Measurements from ENCODE around the gene BAZ1A.
"Not testable (repeated sequence)": the region's sequence is repeated elsewhere in the genome, so short reads cannot be mapped to it uniquely, and the experiment has no call there.

BAZ1A gene

GRCh38 chr14:34857689-34858449 is 17.3 kb downstream of the BAZ1A start:
- DNase-seq, result no peak

- no peak for DNase-seq
These were observed 22.1 kb downstream of the BAZ1A start for GRCh38 chr14:34853041-34853440.

DNA sequence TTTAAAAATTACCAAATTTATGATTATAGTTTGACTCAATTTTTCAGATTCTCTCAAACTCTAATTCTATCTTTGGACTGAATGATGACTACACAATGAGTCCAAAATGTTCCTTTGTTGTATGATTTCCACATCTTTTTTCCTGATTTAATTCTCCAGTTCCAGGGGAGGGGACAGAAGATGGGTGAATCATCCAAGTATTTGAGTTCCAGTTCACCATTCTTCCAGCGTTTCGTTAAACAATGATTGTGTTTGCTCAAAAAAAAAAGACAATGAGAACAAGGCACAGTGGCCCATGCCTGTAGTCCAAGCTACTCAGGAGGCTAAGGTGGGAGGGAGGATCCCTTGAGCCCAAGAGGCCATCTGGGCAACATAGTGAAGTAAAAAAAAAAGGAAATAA is 23.8 kb downstream of the BAZ1A start:
- DNase-seq, result no peak

DNA sequence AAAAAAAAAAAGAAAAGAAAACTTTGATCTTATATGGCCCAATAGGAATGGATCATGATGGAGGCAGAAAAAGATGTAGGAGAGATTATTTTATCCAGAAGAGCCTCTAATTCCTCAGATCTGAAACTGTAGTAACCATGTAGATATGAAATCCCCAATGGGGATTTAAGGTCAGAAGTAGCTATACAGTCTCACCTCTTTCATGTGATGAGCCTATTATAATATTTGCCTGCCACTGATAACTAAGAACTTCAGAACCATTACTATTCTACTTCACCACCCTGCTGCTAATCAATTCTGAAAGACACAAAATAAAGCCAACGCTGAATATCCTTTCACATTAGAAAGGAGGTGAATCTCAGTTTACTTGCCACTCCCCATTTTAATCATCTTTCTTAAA is 29.3 kb downstream of the BAZ1A start:
- no peak for DNase-seq

DNA sequence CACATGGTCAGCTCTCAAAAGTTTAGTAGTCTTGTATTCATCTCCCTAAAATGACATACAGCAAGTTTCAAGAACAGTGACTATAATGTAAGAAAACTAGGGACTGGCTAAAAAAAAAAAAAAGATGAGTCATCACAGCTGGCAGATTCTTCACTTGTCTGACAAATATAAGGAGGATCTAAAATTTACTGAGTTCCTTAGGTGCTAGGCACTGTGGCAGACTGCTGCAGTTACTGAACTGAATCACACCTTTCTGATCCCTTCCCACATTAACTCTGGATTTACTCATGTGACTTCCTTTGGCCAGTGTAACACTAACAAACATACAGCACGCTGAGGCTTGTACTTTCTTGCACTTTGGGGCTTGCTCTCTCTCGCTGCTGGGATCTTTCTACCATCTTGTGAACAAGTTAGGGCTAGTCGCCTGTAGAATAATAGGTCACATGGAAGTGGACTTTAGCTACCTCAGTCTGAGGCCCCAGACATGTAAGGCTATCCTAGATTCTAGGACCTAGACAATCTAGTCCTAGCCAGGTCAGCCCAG is 32.1 kb downstream of the BAZ1A start:
- no peak for DNase-seq

- DNase-seq, result no peak
These were observed 37.3 kb downstream of the BAZ1A start for GRCh38 chr14:34837801-34838322.

DNA sequence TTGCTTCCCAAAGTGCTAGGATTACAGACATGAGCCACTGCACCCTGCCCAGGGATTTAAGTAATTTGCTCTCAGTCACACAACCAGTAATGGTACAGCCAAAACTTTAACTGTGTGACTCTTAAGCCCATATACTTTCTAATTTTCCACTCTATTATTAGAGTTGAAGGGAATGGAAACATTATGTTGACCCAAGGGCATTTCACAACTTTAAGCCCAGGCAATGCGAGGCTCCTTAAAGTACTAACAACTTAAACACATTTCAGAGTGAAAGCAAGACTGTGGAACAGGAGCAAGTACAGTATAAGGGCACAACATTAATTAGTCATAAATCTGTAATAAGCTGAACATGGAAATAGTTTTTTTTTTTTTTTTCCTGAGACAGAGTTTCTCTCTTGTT is 39.8 kb downstream of the BAZ1A start:
- DNase-seq, result no peak

DNA sequence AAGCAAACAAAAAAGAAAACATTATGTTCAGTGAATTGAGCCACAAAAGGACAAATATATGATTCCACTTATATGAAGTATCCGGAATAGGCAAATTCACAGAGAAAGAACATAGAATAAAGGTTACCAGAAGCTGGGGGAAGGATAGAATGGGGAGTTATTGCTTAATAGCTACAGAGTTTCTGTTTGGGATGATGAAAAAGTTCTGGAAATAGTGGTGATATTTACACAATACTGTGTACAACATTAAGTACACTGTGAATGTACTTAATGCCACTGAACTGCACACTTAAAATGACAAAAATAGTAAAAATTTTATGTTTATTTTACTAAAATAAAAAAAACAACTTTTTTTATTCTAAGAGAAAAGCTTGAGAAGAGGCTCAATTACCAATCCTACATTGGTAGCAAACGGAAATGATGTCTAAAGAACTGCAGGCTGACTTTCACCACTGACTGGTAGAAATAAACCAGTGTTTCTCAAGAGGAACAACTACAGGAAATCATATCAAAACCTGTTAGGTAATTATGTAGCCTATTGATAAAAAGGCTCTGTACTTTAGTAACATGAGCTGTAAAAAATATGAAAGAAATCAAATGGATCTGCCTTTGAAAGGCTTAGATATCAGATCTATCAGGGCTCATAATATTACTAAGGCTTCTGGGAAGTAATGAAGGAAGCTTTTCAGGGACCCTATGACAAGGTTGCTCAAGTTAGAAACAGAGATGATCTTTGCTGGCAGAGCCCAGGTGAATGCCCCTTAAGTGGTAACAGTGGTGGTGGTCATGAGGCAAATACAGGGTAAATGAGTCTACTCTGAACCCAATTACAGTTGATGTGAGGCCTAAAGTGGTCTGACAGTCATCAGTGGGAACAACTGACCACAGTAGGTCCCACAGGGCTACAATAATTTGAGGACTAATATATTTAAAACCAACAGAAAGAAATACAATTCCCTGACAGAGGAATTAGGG is 41.3 kb downstream of the BAZ1A start:
- DNase-seq, result no peak

GRCh38 chr14:34826661-34827060 is 48.5 kb downstream of the BAZ1A start:
- DNase-seq, result no peak

DNA sequence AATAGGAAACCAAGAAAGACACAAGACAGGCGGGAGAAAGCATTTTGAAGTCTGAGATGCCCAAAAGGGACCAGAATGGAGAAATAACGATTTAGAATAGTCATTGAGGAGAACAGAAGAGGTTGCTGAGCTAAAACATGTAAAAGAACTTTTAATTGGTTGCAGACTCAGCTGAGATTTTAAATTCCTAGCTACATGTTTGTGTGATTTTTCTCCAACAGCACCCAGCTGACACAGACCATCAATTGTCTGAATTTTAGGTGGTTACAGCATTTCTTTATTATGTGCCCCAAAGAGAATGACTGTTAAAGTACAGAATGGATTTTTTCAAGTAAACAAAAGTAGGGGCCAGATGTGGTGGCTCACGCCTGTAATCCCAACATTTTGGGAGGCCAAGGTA is 50.3 kb downstream of the BAZ1A start:
- no peak for DNase-seq

DNA sequence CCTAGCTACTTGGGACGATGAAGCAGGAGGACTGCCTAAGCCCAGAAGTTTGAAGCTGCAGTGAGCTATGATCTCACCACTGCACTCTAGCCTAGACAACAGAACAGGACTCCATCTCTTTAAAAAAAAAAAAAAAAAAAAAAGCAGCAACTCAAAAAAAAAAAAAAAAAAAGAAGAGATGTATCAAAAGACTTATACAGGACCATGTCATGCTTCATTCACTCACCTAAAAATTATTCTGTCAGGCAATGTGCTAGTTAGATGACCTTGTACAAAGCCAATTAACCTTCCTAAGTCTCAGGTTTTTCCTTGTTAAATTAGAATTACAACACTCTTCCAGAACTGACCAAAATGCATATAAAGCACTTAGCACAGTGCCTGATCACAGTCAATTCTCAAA is 50.9 kb downstream of the BAZ1A start:
- DNase-seq, result no peak

DNA sequence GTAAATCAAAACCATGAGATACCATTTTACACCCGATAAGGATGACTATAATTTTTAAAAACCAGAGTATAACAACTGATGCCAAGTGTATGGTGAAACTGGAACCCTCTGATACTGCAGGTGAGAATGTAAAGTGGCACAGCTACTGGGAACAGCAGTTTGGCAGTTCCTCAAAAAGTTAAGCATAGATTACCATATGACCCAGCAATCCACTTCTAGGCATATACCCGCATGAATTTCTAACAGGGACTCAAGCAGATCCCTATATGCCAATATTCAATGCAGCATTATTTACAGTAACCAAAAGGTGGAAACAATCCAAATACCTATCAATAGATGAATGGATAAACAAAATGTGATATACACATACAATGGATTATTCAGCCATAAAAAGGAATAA is 57.4 kb downstream of the BAZ1A start:
- no peak for DNase-seq

- no peak for DNase-seq
These were observed 65.1 kb downstream of the BAZ1A start for GRCh38 chr14:34810028-34810427.

GRCh38 chr14:34806257-34806656 is 68.9 kb downstream of the BAZ1A start:
- DNase-seq, result no peak

DNA sequence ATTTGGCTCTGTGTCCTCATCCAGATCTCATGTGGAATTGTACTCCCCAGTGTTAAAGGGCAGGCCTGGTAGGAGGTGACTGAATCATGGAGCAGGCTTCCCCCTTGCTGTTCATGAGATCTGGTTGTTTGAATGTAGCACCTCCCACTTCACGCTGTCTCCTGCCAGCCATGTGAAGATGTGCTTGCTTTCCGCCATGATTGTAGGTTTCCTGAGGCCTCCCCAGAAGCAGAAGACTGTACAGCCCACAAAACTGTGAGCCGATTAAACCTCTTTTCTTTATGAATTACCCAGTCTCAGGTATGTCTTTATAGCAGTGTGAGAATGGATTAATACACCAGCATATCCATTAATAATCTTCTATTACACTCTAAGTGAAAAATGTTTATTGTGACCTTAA is 70.2 kb downstream of the BAZ1A start:
- DNase-seq, result no peak

DNA sequence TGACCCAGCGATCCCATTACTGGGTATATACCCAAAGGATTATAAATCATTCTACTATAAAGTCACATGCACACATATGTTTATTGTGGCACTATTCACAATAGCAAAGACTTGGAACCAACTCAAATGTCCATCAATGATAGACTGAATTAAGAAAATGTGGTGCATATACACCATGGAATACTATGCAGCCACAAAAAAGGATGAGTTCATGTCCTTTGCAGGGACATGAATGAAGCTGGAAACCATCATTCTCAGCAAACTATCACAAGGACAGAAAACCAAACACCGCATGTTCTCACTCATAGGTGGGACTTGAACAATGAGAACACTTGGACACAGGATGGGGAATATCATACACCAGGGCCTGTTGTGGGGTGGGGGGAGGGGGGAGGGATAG is 76.3 kb downstream of the BAZ1A start:
- DNase-seq, result not testable (repeated sequence)

DNA sequence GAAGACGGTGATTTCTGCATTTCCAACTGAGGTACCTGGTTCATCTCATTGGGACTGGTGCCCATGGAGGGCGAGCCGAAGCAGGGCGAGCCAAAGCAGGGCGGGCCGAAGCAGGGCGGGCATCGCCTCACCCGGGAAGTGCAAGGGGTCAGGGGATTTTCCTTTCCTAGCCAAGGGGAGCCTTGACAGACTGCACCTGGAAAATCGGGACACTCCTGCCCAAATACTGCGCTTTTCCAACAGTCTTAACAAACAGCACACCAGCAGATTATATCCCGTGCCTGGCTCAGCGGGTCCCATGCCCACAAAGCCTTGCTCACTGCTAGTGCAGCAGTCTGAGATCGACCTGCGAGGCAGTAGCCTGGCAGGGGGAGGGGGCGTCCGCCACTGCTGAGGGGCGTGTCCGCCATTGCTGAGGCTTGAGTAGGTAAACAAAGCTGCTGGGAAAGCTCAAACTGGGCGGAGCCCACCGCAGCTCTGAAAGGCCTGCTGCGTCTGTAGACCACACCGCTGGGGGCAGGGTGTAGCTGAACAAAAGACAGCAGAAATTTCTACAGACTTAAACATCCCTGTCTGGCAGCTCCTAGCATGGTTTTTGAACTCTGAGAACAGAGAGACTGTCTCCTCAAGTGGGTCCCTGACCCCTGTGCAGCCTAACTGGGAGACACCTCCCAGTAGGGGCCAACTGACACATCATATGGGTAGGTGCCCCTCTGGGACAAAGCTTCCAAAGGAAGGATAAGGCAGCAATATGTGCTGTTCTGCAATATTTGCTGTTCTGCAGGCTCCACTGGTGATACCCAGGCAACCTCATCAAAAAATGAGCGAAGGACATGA is 77.2 kb downstream of the BAZ1A start:
- no peak for DNase-seq

GRCh38 chr14:34796902-34797301 is 78.3 kb downstream of the BAZ1A start:
- no peak for DNase-seq

GRCh38 chr14:34794941-34795340 is 80.2 kb downstream of the BAZ1A start:
- DNase-seq, result no peak

DNA sequence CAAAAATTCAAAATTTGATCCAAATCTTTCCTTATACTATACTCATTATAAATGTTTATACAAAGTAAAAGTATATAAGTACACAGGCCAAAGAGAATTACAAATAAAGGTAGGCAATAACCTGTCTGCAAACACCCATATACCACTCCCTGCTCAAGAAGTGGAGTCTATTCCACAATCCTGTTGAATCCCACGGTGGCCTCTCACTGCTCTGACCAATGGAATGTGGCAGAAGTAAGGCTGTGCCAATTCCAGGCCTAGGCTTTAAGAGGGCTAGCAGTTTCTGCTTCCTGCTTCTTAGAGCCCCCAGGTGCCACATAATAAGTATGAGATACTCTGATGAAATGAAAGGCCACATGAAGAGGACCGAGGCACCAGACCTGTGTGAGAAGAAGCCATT is 80.9 kb downstream of the BAZ1A start:
- DNase-seq, result no peak

- no peak for DNase-seq
These were observed 82.6 kb downstream of the BAZ1A start for GRCh38 chr14:34792598-34792997.

DNA sequence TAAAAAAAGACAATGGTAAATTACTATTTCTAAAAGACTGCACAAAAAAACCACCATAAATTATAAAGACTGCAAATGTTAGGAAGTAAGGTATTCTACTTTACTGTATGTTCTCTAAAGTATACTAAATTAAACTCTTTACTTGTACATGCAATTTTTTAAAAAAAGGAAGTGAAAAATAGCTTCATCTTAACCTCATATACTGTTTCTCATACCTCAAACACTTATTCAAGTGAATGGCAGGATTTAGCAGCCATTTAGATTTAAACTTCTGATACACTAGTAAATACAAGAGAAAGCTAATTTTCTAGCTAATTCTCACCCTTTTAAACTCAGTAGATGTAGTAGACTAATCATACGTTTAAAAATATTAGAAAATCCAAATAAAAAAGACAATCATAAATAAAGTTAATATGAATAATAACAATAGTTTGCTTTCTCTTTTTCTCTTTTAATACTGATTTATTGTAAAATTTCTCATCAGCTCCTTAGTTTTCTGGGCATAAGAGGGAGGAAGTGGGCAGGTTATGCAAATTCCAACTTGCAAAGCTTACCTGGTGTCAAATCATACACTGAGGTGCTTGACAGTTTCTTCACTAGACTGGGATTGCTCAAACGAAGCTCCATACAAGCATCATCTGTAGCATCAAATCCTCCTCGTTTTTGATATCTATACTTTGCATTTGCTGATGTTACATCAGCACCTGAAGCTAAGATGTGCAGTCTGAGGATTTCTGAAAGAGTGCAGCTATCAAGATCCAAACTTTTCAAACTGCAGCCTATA is 89.7 kb downstream of the BAZ1A start:
- no peak for DNase-seq
